ENCODE data around the gene FJX1.
A peak's percentile ranks its signal among the peaks of the same experiment; 100 is the strongest.

The FJX1 gene

DNA sequence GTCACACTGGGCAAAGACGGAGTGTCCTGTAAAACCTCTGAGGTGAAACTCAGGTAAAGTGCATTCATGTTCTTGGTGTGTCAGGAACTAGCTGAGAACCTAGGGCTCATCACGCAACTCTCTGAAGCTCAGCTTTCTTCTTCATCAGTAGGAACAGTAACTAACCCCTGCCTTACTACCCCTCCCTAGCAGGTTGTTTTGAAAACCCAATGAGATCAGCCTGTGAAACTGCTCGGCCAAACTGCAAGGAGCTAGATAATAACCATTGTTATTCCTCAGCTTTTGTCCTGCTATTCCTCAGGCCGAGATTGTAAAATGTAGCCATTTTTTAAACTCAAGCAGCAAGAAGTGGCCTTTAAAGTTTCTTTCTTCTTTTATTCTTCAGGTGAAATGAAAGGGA, 9.8 kb upstream of the FJX1 start:
- no peak for DNase-seq

DNA sequence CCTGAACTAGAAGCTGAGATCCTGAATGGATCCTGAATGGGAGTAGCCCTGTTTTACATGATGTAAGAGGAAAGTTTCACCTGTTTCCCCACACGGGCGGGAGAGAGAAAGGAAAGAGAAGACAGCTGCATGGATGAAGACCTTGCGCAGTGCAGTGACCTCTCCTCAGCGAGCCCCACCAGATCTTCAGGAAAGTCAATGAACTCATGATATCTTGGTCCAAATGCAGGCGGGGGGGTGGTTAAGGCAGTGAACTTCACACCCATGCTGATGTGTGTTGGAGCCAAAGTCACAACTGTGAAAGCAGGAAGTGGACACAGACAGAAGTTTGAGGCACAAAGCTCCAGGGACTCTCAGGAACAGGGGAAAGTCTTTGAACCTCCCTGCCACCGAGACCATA, 8.6 kb upstream of the FJX1 start:
- no peak for DNase-seq

DNA sequence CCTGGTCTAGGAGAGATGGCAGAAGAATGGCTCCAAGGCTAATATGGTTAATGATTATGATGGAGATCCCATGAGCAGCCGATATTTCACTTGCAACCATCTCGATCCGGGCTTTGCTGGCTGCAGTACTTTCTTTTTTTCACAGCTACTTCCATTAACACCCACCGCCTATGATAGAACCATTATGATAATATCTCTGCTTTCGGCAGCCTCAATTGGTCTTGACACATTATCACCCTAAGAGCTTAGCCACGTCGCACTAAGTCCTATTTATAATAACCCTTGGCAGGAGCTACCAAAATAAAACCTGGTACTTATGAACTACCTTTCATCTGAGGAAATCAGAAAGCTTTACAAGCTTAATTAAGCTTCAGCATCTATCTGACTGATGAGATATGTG, 7.6 kb upstream of the FJX1 start:
- DNase-seq = no peak

DNA sequence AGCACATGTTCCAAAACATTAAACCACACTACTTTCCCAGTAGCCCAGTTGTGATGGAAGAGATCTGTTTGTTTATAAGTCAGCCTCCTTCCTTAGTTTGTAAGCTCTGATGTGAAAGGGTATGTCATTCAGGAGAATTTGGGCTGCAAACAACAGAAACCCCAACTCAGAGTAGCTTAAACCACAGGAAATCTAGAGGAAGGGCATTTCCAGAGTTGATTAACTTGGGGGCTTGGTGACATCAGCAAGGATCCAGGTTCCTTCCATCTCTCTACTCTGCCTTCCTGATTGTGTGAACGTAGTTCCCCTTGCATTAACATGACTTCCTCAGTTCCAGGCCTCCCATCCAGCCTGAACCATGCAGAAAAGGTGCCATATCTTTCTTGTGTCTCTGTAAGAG, 6.5 kb upstream of the FJX1 start:
- no peak for DNase-seq

DNA sequence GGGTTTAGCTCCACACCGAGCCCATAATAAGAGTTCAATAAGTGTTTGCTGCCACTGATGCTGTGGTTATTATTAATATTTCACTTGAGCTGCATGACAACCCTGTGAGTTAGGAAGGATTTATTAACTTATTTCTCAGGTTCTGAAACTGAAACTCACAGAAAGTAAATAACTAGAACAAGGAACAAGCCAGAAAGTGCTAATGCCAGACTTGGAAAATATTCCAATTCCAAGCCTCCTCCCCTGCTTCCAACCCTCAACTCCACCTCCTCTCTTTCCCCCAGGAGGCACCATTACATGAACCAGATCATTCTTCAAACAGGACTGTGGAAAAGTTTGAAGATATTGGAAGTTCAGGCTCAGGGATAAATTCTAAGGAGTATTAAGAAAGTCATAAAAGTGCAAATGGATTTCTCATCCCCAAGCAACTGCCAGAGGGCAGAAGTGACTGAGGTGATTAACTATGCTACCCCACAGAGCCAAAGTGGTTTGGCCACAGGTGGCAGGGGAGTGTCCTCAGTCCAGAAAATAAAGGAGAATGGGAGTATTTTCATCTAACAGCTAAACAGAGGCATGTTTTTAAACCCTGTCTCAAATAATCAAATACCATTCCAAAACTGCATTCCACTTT, 3.2 kb upstream of the FJX1 start:
- no peak for DNase-seq

DNA sequence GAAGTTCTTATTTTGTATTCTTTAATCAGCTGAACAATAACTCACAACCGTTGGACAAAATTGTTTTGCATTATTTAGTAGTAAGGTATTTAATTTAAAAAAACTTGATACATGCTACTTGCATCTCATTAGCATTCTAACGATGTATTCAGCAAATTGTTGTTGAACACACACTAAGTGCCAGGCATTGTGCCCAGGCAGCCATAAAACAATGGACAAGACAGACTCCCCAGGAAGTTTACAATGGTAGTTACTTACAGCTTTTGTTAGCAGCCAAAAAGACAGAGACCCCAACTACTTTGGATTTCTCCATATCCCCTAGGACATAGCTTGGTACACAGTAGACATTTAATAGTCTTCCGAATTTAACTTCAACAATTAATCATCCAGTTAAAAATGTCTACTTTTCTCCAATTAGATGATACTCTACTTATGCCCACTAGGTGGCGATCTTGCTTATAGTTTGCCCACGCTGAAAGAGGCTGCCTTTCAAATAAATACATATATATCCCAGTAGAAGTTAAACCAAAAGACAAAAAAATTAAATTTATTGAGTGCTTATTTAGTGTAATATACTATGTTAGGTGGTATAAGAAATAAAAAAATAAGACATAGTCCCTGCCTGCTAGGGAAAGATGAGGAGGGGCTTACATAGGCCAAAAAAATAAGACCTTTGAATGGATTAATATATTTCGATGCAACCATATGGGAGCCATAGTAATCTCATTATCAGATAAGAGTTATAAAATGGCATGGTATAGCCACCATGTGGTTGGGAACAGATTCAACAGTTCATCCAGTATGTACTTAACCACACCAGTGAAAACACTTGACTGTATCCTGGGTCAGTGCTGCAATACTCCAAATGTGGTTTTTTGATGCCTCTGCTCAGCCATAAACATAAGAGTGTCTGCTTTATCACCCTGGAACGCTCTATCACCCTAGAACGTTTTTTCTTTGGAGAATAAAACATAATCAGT, 2.0 kb upstream of the FJX1 start:
- peak; percentile 81 for DNase-seq

DNA sequence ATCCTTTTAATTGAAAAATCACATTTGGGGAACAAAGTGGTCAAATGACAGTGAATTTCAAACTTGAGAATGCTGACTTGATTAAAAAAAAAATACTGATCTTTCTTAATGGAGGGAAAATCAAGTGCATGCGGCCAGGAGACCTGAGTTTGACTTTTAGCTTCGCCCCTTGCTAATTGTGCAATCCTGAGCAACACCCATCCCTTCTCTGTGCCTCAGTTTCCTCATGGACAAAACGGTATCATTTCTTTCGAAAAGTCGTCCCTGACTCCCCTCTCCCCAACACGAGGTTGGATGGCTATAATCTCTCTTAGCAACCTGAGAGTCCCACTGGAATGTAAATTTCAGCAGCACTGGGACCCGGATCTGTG, 959 bp upstream of the FJX1 start:
- DNase-seq = no peak

DNA sequence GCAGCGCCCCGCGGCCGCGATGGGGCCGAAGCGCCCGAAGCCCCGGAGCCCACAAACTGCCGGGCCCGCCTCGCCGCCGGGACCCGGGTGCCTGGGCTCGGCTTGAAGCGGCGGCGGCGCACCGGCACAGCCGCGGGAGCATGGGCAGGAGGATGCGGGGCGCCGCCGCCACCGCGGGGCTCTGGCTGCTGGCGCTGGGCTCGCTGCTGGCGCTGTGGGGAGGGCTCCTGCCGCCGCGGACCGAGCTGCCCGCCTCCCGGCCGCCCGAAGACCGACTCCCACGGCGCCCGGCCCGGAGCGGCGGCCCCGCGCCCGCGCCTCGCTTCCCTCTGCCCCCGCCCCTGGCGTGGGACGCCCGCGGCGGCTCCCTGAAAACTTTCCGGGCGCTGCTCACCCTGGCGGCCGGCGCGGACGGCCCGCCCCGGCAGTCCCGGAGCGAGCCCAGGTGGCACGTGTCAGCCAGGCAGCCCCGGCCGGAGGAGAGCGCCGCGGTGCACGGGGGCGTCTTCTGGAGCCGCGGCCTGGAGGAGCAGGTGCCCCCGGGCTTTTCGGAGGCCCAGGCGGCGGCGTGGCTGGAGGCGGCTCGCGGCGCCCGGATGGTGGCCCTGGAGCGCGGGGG, 346 bp downstream of the FJX1 start:
- peak; percentile 27 for DNase-seq

DNA sequence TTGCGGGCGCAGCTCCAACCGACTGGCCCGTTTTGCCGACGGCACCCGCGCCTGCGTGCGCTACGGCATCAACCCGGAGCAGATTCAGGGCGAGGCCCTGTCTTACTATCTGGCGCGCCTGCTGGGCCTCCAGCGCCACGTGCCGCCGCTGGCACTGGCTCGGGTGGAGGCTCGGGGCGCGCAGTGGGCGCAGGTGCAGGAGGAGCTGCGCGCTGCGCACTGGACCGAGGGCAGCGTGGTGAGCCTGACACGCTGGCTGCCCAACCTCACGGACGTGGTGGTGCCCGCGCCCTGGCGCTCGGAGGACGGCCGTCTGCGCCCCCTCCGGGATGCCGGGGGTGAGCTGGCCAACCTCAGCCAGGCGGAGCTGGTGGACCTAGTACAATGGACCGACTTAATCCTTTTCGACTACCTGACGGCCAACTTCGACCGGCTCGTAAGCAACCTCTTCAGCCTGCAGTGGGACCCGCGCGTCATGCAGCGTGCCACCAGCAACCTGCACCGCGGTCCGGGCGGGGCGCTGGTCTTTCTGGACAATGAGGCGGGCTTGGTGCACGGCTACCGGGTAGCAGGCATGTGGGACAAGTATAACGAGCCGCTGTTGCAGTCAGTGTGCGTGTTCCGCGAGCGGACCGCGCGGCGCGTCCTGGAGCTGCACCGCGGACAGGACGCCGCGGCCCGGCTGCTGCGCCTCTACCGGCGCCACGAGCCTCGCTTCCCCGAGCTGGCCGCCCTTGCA, 1.0 kb downstream of the FJX1 start:
- peak; percentile 82 for DNase-seq

DNA sequence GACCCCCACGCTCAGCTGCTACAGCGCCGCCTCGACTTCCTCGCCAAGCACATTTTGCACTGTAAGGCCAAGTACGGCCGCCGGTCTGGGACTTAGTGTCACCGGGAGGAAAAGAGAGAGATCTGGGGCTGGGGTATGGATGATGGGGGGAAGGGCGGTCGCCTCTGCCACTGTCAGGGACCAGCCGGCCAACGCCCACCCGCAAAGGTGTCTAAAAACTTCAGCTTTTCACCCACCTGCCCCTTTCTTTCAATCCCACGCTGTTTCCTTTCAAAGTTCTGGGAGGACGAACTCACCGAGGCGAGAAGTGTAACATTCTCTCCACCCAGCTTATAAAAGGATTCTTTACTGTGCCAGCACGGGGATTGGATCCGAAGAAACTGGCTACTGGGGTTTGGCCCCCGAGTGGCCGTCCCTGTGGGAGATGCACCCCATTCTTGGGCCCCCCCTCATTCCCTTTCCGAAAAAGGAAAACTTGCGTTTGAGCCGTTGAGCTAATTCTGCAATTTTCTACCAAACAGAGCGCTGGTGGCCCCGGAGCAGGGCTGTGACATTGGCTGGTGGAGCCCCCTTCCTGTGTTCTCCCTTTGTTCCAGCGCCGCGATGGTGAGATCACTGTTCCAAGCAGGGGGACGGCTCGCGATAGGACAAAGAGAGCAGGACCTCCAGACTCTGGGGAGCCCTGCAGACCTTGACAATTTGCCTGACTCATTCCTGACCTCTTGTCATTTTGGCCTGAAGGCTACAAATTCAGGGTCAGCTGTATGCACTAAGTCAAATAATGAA, 1.8 kb downstream of the FJX1 start:
- DNase-seq = peak; percentile 40

DNA sequence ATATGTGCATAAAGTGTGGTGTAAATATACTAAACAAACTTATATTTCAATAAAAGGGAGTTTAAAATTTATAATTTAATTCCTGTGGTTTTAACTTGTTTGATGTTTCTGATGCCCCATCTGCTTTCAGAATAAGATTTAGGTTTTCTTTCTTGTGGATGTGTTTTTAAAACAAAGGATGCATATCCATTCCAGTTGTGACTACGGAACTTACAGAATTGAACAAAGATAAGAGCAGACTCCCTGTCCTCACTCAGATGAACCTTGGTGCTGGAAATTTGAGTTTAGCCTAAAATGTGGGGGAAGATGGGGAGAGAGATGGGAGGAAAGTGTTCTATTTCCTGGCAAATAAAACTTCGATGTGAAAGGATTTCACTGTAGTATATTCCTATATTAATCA, 2.5 kb downstream of the FJX1 start:
- DNase-seq = no peak

DNA sequence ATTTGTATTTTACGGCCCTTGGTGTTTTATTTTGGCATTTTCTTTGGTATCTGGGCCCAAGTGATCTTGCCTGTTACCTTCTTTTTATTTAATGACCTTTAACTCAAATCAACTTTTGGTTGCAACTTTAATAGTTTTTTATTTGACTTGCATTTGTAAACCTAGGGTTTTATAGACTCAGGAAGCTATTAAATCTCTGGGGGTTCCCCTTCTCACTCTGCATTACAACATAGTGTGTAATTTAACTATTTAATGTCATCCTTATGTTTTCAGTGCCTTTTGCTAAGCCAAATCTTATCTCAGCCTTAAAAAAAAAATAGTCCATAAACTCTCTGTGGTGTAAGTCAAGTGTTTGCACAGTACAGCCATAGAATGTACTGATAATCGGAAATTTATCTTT, 3.4 kb downstream of the FJX1 start:
- DNase-seq = no peak

DNA sequence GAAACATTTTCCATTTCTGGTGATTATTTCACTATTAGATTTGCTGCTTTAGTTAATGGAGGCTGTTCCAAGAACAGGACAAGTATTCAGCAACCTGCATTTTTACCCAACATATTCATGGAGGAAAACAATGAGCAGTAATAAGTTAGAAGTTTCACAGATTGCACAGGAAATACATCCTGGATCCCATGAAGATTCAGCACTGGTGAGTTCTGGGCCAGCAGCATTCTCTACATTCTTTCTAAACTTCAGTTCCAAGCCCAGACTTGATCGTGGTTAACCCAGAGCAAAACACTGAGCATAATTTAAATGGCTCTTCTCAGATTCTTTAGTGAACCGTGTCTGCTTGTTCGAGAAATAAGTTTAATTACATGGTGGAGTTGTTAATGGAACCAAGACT, 3.8 kb downstream of the FJX1 start:
- no peak for DNase-seq

DNA sequence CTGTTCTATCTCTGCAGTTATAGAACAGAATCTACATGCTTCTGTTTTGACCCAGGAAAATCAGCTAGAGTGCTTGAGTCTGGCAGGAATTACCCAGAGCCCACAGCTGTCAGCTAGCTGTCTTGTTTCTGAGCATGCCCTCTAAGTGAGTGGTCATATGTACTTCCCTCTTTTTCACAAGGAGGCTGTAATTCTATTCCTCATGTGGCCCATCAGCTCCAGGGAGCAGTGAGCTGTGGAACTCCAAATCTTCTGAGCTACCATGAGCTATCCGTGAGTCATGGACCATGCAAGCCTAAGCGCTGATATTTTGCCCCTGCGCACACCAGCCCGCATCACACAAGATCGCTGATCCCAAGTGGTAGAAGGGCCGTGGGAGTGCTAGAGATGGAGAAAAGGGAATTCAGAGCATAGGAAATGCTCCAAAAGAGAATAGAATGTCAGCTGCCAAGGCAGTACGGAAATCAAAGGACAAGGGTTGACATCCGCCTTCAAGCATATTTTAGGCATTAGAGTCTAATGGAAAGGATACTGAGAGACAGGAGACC, 5.4 kb downstream of the FJX1 start:
- DNase-seq = peak; percentile 19

DNA sequence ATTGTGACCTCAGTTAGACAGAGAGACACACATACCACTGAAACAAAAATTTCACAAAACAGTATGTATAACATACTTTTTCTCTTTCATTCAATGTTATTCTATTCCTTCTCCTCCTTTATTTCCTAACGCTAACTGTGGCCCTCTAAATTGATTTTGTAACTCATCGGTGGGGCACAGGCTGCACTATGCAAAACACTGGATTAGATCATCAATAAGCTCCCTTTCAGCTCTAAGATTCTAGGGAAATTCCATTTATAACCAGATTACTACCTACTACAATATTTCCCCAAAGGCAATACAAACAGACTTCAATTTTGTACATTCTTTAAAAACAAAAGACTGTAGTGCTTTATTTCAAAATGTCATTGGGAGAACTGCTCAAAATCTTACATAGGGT, 6.1 kb downstream of the FJX1 start:
- DNase-seq = no peak

DNA sequence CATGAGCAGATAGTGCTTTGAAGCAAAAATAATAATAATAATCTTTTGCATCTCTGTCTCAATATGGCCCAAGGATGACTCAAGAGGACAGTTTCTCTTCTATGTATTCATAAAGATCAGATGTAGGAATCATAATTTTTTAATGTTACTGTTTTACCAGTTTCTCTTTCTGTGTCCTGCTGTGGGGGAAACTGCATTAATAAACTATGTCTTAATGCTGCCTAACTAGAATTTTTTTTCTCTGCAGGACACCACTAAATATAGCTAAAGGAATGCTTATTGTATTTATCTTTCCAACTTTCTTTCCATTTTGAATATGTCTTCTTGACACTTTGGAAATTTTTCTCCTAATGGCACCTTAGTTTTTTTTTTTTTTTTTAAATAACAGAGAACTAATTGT, 6.5 kb downstream of the FJX1 start:
- no peak for DNase-seq

DNA sequence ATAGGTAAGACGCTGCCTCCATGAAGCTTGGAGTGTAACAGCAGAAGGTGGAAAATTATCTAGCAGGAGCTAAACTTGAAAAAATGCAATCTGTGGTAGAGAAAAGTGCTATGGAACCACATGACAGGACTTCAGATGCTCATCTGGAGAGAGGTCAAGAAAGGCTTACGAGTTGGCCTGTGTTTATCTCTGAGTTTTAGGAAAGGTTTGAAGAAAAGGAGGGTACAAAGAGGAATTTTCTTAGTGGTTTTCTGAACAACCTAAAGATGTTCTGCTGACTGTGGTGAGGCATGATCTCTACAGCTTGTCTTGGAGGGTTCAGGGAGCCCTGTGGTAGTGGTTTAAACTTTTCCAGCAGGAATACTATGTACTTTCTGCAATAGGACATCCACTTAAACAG, 8.2 kb downstream of the FJX1 start:
- no peak for DNase-seq

DNA sequence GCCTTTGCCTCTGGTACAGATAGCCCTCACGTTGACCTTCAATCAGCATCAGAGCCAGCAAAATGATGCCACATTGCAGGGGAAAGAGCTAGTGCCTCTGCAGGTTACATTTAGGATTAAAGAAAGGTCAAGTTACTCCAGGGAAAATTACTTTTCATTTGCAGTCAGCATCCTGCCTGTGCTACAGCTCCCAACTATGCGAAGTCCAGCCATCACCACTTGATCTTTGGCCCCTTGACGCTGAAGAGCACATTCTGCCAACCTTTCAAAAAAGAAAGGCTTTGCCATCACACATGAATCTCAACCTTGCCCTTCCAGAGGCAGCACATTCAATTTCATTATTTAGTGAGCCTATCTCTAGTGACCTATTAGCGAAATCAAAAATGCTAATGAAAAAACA, 11.3 kb downstream of the FJX1 start:
- no peak for DNase-seq

DNA sequence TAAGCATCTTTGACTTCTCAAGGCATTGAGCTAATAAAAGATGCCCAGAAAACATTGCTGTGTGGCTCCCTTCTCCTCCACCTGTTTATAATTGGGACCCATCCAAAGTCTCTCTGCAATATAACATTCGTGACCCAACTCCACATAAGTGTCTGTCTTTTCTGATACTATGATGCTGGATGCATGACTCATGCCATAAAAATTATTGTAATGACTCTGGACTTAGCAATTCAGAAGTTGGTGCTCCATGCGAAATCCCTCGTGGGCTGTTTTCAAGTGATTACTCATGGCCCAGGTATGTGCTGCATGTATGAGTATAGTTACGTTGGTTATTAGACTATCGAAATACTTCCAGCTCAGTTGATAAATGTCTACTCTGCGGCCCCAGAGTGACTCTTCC, 11.7 kb downstream of the FJX1 start:
- no peak for DNase-seq

DNA sequence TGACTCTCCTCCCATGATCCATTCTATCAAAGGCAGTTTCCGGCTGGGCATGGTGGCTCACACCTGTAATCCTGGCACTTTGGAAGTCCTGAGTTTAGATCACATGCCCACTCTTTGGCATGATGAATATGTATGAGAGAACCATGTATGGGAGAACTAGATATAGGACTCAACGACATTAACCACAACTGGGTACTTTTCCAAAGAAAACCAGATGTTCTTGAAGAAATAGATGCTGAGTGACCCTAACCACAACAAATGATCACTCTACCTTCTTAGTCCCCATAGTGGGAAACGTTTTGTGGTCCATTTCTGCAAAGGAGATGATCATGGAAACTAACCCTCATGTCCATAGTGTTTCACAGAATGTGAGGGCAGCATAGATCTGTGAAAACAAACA, 13.6 kb downstream of the FJX1 start:
- no peak for DNase-seq

DNA sequence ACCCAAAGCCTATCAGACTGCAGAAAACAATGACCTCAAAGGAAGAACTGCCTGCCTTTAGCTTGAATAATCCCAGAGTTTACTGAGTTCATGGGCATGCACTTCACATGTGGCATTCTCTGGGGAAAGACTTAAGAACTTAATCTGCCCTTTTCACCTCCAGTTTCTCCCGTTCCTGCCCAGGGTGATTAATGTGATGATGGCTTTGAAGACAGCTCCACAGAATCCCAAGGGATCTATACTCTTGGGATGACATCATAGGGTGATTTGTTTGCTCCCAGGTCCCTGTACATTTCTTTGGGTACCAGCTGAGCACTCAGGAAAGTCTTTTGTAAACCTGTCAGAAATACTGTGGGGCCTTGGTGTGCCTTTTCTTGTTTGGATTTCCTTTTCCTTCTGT, 14.0 kb downstream of the FJX1 start:
- DNase-seq = no peak

DNA sequence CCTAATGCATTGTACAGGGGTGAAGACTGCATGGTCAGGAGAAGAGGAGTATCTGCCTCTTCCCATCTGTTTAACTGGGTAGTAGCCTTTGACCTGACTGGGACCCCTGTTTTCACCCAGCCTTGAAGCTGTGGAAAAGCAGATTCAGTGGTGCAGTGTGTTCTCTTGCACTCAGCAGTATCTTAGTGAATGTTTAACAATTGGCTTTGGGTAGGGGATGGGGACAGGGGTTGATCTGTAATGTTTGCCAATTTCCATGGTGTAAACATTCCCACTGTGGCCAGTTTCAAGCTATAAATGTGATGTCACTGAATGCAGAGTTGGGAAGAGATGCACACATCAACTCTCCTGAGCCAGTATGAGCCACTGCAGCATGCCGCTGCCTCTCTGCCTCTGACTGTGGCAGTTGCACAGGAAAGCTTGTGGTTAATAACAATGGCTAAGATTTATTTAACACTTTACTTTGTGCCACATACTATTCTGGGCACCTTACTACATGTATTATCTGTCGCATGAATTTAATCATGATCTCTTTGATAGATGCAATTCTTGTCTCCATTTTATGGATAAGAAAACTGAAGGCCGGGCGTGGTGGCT, 15.7 kb downstream of the FJX1 start:
- DNase-seq = no peak
